Skin epidermis (tissue), 12 donors: Measurements from ENCODE around the gene RIT1.

Experiments used
- H3K27ac ChIP-seq, 21 experiments: fragments of 200-600 bp; sonication (generic) in 11 of 21; one replicate each; pipeline ENCODE4 v1.5.0; 2020; ENCODE audit warnings: mild to moderate bottlenecking in 3 of 21, inconsistent platforms in 2 of 21, moderate library complexity in 2 of 21
- H3K4me3 ChIP-seq, 7 experiments: fragments of 200-600 bp; sonication (generic) in 2 of 7; one replicate each; pipeline ENCODE4 v1.5.0; 2020; ENCODE audit warnings: inconsistent platforms in 2 of 7, mild to moderate bottlenecking in 2 of 7, moderate library complexity in 1 of 7

The RIT1 gene, protein sequence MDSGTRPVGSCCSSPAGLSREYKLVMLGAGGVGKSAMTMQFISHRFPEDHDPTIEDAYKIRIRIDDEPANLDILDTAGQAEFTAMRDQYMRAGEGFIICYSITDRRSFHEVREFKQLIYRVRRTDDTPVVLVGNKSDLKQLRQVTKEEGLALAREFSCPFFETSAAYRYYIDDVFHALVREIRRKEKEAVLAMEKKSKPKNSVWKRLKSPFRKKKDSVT

GRCh38 chr1:155911156-155912055, at the start of gene RIT1:
TSS of gene RIT1 (minus strand) at chr1:155911349. CDS start at chr1:155910761, 588 bp downstream.
- Histone ChIP-seq H3K27ac (peak within 1 kb of the TSS; percentile 46 to 97 (median 89)), H3K4me3 (peak within 1 kb of the TSS; percentile 62 to 90 (median 70))

GRCh38 chr1:155960081-155960745, 49.1 kb upstream of the RIT1 start:
- no peak overlapping the region for H3K4me3 ChIP-seq
- H3K27ac ChIP-seq: peak overlapping the region in 6 of 21 experiments; percentile 25 to 59 (median 30)

DNA sequence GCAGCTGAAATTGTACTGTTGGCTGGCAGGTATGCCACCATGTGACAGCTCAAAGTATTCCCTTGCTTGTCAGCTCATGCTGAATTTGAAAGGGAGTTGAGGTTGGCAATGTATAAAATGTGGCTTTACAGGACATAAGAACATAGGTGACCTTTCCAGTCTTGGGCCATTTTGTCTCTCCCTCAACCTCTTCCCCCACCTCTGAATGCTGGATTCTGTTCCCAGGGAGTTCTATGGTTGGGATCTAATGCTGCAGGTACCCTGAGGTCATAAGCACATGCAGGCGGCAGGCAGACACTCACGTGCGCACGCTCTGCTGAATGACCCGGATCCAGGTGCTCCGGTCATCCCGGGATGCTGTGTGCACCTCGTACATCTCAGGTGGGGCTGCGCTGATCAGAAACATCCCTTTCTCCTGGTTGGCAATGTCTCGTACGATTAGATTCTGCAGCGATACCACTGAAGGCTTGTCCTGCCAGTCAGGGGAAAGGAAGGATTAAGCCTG, 46.3 kb upstream of the RIT1 start:
- Histone ChIP-seq H3K27ac (no peak overlapping the region), H3K4me3 (no peak overlapping the region)

- H3K4me3 ChIP-seq: no peak overlapping the region
- no peak overlapping the region for H3K27ac ChIP-seq
Measured at GRCh38 chr1:155954645-155955044, 43.5 kb upstream of the RIT1 start.

- no peak overlapping the region for H3K4me3 ChIP-seq
- H3K27ac ChIP-seq: peak overlapping the region in 2 of 21 experiments; percentile 10 to 37
Measured at GRCh38 chr1:155952505-155952890, 41.3 kb upstream of the RIT1 start.

DNA sequence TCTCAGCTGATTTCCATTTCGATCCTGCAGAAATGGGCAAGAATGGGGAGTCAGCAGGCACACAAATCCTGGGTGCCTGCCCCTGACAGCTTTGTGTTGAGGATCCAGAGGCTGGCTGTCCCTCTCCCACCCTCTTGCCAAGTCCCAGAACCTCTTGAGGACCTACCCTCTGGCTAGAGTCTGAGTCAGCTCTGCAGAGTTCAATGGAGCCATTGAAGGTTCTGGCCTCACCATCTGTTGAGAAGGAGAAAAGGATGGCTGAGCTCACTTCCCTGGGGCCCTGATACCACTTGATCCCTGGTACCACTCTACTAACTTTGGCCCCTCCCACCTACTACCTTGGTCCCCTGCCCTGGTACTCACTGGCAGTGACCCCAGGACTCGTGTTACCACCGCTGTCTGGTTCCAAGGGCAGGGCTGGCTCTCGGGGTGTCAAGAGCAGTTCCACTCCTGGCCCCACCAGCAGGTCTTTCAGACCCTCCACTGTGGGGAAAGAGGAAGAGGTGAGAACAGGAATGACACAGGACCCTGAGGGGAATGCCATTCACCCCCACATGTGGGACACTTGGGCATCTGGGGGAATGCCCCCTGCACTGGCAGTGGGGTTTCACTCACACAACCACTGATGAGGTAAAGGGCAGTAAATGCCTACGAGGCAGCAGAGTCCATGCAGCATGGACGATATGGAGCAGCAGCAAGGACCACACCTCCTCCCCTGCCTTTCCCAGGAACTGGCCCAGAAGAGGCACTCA, 40.8 kb upstream of the RIT1 start:
- Histone ChIP-seq H3K27ac (peak overlapping the region in 4 of 21 experiments; percentile 10 to 40 (median 30)), H3K4me3 (no peak overlapping the region)

DNA sequence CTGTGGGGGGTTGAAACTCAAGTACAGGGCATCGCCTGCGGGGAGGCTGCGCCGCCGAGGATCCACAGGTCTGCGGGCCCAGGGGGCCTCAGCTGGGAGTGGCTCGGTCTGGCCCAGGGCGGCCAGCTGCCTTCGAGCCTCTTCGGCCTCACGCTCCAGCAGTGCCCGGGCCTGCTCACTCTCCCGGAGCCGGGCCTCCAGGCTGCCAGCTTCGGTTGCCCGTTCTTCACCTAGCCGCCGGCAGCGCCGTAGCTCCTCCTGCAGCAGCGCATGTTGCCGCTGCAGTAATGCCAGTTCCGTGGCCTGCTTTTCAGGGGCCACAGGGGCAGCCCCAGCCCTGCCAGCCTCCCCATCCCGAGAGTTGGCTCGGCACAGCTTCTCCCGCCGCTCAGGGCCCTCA, 39.7 kb upstream of the RIT1 start:
- H3K4me3 ChIP-seq: no peak overlapping the region
- H3K27ac ChIP-seq: peak overlapping the region in 1 of 21 experiments; percentile 1

- H3K27ac ChIP-seq: peak overlapping the region in 6 of 21 experiments; percentile 20 to 91 (median 76)
Measured at GRCh38 chr1:155947741-155948140, 36.6 kb upstream of the RIT1 start.

DNA sequence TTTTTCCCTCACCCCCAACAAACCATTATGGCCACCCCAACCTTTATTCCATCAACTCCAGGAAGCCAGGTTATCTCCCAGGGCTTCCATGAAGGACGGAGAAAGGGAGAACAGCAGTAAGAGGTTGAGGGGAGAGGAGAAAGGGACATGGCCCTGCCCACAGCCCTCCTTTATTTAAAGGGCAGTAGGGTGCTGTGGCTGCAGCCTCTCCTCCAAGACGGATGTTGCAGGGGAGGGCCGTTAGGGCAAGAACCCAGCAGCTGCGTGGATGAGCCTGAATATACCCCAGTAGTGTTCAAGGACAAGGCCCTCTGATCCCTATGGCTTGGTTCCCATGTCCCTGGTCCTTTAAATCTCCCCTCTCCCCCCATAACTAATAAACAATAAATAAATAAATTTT, 36.1 kb upstream of the RIT1 start:
- Histone ChIP-seq H3K4me3 (no peak overlapping the region), H3K27ac (peak overlapping the region in 13 of 21 experiments; percentile 6 to 91 (median 58))

More at GRCh38 chr1:155947741-155948140, 36.6 kb upstream of the RIT1 start:
- no peak overlapping the region for H3K4me3 ChIP-seq

DNA sequence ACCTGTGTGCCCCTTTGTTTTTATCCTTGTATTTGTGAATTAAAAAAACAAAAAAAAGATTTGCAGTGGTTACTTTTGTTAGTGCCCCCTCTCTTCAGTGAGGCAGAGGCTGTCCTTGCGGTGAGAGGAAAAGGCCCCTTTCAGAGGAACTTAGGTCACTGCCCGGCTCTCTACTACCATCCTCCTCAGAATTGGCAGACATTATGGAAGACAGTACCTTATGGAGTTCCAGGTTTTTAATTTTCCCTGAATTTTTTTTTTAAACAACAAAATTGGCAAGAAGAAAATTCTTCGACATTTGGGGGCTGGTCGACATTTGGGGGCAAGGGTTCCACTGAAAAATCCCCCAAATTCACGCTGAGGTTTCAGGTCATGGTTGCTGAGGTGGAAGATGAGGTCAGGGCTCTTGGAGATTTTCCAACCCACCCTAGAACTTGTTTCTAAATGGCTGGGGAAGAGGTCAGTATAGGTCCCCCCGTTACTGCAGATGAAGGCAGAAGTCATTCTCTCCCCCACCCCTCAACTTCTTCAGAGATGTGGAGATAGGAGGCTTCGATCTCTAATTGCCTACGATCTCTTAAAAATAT, 35.6 kb upstream of the RIT1 start:
- Histone ChIP-seq H3K27ac (peak overlapping the region in 14 of 21 experiments; percentile 1 to 91 (median 58)), H3K4me3 (no peak overlapping the region)

DNA sequence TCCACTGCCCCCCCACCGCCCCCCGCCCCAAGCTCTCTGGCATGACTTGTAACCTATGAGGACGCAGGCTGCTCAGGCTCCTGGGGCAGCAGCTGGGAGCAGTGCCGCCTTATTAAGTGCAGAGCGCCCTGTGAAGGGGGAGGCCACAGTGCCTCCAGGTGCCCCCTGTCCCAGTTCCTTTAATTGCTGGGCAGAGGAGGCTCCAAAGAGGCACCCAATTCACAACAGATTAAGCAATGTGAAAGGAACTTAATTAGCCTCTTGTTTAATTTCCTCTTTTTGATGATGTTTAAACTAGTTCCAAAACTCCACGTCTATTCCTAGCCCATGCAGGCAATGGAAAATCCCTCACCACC, 33.3 kb upstream of the RIT1 start:
- Histone ChIP-seq H3K27ac (peak overlapping the region in 6 of 21 experiments; percentile 20 to 91 (median 76)), H3K4me3 (no peak overlapping the region)

DNA sequence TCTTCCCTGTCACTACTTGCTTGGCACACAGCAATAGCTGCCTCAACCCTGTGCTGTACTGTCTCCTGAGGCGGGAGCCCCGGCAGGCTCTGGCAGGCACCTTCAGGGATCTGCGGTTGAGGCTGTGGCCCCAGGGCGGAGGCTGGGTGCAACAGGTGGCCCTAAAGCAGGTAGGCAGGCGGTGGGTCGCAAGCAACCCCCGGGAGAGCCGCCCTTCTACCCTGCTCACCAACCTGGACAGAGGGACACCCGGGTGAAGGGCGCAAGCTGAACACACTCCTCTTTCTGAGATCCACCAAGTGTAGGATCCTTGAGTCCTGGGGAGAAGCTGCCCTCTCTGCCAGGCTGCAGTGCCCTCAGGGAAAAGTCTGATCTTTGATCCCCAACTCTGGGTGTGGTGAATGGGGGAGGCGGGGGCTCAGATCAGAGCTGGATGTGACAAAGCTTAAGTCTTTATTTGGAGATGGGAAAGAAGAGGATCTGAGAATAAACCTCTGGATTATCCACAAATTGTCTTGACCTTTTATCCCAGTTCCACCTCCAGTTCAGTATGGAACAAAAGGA, 31.5 kb upstream of the RIT1 start:
- Histone ChIP-seq H3K27ac (peak overlapping the region in 3 of 21 experiments; percentile 13 to 55 (median 47)), H3K4me3 (no peak overlapping the region)

DNA sequence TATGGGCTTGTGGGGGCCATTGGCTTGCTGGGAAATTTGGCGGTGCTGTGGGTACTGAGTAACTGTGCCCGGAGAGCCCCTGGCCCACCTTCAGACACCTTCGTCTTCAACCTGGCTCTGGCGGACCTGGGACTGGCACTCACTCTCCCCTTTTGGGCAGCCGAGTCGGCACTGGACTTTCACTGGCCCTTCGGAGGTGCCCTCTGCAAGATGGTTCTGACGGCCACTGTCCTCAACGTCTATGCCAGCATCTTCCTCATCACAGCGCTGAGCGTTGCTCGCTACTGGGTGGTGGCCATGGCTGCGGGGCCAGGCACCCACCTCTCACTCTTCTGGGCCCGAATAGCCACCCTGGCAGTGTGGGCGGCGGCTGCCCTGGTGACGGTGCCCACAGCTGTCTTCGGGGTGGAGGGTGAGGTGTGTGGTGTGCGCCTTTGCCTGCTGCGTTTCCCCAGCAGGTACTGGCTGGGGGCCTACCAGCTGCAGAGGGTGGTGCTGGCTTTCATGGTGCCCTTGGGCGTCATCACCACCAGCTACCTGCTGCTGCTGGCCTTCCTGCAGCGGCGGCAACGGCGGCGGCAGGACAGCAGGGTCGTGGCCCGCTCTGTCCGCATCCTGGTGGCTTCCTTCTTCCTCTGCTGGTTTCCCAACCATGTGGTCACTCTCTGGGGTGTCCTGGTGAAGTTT, 30.8 kb upstream of the RIT1 start:
- H3K4me3 ChIP-seq: no peak overlapping the region

DNA sequence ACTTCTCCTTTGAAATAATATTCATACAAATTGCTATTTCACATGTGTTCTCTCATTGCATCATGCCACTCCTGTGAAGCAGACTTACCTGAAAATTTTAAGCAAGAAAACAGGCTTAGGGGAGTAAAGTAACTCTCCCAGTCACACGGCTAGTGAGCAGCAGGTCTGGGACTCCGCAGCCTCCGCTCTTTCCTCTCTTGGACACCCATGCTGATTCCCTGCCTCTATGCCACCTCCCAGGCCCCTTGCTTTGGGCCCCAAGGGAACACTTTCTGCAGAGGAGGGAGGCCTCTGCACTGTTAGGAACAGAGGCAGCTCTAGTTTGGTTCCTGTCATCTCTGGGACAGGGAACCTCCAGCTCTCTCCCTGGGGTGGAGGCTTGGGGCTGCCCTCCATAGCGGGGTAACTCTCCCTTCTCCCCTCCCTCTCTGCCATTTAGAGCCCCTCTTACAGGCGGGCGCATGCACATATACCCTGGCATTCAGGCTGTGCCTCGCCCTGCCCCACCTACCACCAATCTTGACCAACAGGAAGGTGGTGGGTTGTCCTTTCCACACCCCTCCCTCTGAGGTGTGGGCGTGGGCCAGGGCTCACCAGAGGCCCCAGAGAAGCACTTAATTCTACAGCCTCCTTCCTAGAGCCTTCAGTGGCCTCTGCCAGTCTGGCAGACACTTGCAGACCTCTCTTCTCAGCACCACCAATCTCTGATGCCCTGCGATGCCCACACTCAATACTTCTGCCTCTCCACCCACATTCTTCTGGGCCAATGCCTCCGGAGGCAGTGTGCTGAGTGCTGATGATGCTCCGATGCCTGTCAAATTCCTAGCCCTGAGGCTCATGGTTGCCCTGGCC, 30.1 kb upstream of the RIT1 start, which contains the start of gene RXFP4:
RXFP4 (plus strand) TSS at position 646 of the 852 bp plus-strand sequence; CDS start at position 718, 72 bp downstream.
- peak within 1 kb of the TSS in 20 of 21 experiments; percentile 11 to 75 (median 54) for H3K27ac ChIP-seq
- no peak within 1 kb of the TSS for H3K4me3 ChIP-seq

More for the DNA sequence above, 30.8 kb upstream of the RIT1 start:
- H3K27ac ChIP-seq: peak overlapping the region in 11 of 21 experiments; percentile 13 to 75 (median 54)

GRCh38 chr1:155940482-155940992, 29.4 kb upstream of the RIT1 start:
- Histone ChIP-seq H3K27ac (peak overlapping the region in 15 of 21 experiments; percentile 4 to 75 (median 60)), H3K4me3 (no peak overlapping the region)

DNA sequence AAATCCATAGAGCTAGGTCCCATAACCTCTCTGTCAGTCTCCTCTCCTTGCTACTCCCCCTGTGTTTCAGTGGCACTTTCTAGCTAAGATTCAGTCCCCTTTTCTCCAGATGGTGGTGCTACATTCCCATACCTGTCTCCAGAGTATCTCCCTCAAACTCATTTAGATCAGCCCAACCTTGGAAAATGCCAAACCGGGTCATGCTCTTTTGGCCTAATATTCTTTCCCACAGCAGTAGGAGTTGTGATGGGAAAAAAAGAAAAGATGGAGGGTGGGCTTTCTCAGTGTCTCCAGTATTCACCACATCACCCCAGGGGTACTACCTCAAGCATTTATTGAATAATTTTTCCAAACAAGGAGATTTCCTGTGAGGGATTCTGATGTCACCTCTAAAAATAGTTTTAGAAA, 27.1 kb upstream of the RIT1 start:
- Histone ChIP-seq H3K27ac (no peak overlapping the region), H3K4me3 (no peak overlapping the region)
